Fibroblast of lung (primary cell): ENCODE data around the gene CEP41.

Experiments used
- EZH2 ChIP-seq: IDR thresholded peaks from 2 replicates; pipeline ENCODE4 v1.5.1; 2012; ENCODE audit warnings: low read length, control low read depth, mild to moderate bottlenecking; ENCODE audit errors: missing control alignments
- TF ChIP-seq, protein P1 (sequence below), 2 donors: IDR thresholded peaks in 1 of 2; conservative IDR thresholded peaks in 1 of 2; 1 replicate in 1 of 2; 2 replicates in 1 of 2; pipeline ENCODE4 v1.5.1; 2011 to 2012; ENCODE audit warnings: low read length in 2 of 2, control low read depth in 1 of 2, inconsistent platforms in 1 of 2, low read depth in 1 of 2, mild to moderate bottlenecking in 1 of 2

DNA sequence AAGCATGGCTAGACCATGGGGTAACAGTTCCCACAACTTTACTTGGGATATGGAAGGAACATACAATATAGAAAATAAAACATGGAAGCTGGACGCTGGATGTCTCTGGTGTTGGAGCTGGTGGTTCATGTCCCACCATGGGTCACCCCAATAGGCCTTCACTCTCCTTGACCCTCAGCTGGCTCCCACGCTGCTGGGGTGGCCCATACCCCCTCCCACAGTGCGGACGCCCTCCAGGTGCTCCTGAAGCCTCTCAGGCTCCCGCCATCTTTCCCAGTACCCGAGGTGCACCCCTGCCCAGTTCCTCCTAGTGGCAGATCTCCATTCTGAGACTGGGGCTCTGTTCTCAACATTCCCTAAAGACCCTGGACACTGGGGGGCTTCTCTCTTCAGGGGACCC is 66.3 kb downstream of the CEP41 start:
- TF ChIP-seq, protein P1, sequence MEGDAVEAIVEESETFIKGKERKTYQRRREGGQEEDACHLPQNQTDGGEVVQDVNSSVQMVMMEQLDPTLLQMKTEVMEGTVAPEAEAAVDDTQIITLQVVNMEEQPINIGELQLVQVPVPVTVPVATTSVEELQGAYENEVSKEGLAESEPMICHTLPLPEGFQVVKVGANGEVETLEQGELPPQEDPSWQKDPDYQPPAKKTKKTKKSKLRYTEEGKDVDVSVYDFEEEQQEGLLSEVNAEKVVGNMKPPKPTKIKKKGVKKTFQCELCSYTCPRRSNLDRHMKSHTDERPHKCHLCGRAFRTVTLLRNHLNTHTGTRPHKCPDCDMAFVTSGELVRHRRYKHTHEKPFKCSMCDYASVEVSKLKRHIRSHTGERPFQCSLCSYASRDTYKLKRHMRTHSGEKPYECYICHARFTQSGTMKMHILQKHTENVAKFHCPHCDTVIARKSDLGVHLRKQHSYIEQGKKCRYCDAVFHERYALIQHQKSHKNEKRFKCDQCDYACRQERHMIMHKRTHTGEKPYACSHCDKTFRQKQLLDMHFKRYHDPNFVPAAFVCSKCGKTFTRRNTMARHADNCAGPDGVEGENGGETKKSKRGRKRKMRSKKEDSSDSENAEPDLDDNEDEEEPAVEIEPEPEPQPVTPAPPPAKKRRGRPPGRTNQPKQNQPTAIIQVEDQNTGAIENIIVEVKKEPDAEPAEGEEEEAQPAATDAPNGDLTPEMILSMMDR (conservative IDR thresholded peaks at IDR 0.05 in 1 of 2, IDR thresholded peaks at IDR 0.05 in 1 of 2; ENCODE audit: low read depth in 1 of 2, low read length in 2 of 2), result no peak
- TF ChIP-seq EZH2, result no peak
